Peyer's patch (tissue), 4 donors: Measurements from ENCODE around the gene AUTS2. TPM values are rescaled to one million over a fixed set of nuclear protein-coding genes. Genes with fewer than 3 reads are reported as not detected.

Experiments used
- DNase-seq, 3 donors: peaks; one replicate each; pipeline ENCODE4 v3.0.0-alpha.2; 2017 to 2019
- H3K27ac ChIP-seq, 4 donors: fragments of 200-600 bp; sonication (generic); one replicate each; pipeline ENCODE4 v1.5.1; 2016 to 2019
- H3K27me3 ChIP-seq, 2 donors: fragments of 200-600 bp; sonication (generic); one replicate each; pipeline ENCODE4 v1.5.1; 2019
- H3K36me3 ChIP-seq, 3 donors: fragments of 200-600 bp; sonication (generic); one replicate each; pipeline ENCODE4 v1.5.1; 2016 to 2019
- H3K4me1 ChIP-seq, 4 donors: fragments of 200-600 bp; sonication (generic); one replicate each; pipeline ENCODE4 v1.5.1; 2016 to 2019
- H3K4me3 ChIP-seq, 4 donors: fragments of 200-600 bp; sonication (generic); 1 replicate in 3 of 4; 2 replicates in 1 of 4; pipeline ENCODE4 v1.5.1; 2016 to 2019; ENCODE audit warnings: mild to moderate bottlenecking in 1 of 4
- H3K9me3 ChIP-seq, 4 donors: fragments of 200-600 bp; sonication (generic); one replicate each; pipeline ENCODE4 v1.5.1; 2016 to 2019; ENCODE audit warnings: mild to moderate bottlenecking in 1 of 4
- POLR2A ChIP-seq, 2 donors: fragments of 450-650 bp; IDR thresholded peaks; one replicate each; pipeline ENCODE4 v1.5.1; 2017; ENCODE audit warnings: antibody characterized with exemption in 2 of 2, mild to moderate bottlenecking in 2 of 2, moderate library complexity in 2 of 2
- total RNA-seq, 4 donors: library from RNA; depleted of rRNA; stranded (reverse); fragments of >200 nt; gene quantifications; one replicate each; pipeline ENCODE4 v1.1.0, GENCODE V29; 2016
- TF ChIP-seq, protein P1 (sequence below), 6 experiments: fragments of 450-650 bp in 4 of 6; fragments of 200-600 bp in 2 of 6; sonication (generic) in 1 of 6; IDR thresholded peaks; one replicate each; pipeline ENCODE4 v1.5.1; 2017 to 2019; ENCODE audit warnings: antibody characterized with exemption in 6 of 6, mild to moderate bottlenecking in 3 of 6, moderate library complexity in 1 of 6

The AUTS2 gene
- total RNA-seq, 4 donors from 2014 or later, result 55.9 to 90.0 (median 72.6) TPM

DNA sequence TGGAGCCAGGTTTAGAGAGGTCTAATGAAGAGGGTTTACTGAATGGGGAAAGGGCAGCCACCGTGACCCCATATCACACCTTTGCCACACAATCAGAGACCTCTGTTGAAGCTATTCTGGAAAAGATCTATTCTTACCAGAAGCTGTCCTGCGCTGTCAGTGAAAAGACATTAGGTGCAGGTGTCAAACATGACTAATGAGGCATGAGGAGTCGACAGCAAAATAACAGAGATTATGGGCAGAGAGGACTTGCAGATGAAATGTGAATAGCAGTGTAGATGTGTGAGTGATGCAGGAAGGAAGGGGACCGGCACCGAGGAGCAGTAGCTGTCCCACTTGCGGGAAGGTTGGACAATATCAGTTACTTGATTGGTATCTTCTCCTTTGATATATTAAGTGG, 906.0 kb downstream of the AUTS2 start:
- Histone ChIP-seq H3K4me1 (no peaks in the 10 kb centered on the region), H3K36me3 (no peaks in the 10 kb centered on the region), H3K4me3 (no peak overlapping the region), H3K9me3 (no peaks in the 10 kb centered on the region), H3K27ac (no peak overlapping the region), H3K27me3 (no peaks in the 10 kb centered on the region)
- DNase-seq, result no peak
- TF ChIP-seq, protein P1, sequence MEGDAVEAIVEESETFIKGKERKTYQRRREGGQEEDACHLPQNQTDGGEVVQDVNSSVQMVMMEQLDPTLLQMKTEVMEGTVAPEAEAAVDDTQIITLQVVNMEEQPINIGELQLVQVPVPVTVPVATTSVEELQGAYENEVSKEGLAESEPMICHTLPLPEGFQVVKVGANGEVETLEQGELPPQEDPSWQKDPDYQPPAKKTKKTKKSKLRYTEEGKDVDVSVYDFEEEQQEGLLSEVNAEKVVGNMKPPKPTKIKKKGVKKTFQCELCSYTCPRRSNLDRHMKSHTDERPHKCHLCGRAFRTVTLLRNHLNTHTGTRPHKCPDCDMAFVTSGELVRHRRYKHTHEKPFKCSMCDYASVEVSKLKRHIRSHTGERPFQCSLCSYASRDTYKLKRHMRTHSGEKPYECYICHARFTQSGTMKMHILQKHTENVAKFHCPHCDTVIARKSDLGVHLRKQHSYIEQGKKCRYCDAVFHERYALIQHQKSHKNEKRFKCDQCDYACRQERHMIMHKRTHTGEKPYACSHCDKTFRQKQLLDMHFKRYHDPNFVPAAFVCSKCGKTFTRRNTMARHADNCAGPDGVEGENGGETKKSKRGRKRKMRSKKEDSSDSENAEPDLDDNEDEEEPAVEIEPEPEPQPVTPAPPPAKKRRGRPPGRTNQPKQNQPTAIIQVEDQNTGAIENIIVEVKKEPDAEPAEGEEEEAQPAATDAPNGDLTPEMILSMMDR (IDR thresholded peaks at IDR 0.05), result no peak
- TF ChIP-seq POLR2A (IDR thresholded peaks at IDR 0.05), result no peak

DNA sequence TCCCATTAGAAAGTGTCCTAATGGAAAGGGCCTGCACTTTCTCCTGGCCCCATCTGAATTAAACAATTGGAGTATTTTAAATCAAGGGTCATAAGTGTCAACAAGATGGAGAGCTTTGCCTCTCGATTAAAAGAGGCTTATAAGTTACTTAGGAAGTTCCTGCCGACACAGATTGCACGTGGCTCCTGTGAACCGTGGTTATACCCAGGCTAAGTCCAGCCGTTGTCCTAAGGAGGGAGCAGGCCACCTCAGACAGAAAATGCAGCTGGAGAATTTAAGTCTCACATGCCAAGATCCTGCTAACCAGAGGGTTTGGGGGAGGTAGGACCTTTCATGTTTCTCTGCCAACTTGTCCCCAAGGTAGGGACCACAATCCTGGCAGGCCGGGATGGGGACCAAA, 907.2 kb downstream of the AUTS2 start:
- Histone ChIP-seq H3K27ac (no peak overlapping the region), H3K9me3 (no peaks in the 10 kb centered on the region), H3K36me3 (no peaks in the 10 kb centered on the region), H3K4me1 (no peaks in the 10 kb centered on the region), H3K27me3 (no peaks in the 10 kb centered on the region), H3K4me3 (no peak overlapping the region)
- DNase-seq, result no peak
- TF ChIP-seq, protein P1 (IDR thresholded peaks at IDR 0.05), result no peak
- no peak for TF ChIP-seq POLR2A (IDR thresholded peaks at IDR 0.05)

DNA sequence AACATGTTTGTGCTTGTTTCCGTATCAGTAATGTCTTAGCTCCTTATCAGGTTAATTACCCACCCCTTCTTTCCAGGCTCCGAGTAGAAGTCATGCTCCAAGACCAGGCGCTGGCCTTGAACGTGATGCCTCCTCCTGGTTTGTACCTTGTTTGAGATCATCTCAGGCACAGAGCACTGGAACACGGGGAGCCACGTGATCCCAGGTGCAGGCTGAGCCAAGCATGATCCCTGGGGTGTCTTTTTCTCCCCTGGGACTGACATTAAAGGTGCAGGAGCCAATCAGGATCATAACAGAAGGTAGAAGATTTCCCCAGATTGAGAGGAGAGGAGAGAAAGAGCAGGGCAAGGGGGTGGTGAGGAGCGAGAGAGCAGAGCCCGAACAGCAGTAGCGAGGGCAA, 907.6 kb downstream of the AUTS2 start:
- no peaks in the 10 kb centered on the region for H3K36me3 ChIP-seq
- no peak overlapping the region for H3K27ac ChIP-seq
- no peak for DNase-seq
- no peaks in the 10 kb centered on the region for H3K9me3 ChIP-seq
- no peak overlapping the region for H3K4me3 ChIP-seq
- no peaks in the 10 kb centered on the region for H3K4me1 ChIP-seq
- no peaks in the 10 kb centered on the region for H3K27me3 ChIP-seq
- TF ChIP-seq, protein P1 (IDR thresholded peaks at IDR 0.05), result no peak
- TF ChIP-seq POLR2A (IDR thresholded peaks at IDR 0.05), result no peak

DNA sequence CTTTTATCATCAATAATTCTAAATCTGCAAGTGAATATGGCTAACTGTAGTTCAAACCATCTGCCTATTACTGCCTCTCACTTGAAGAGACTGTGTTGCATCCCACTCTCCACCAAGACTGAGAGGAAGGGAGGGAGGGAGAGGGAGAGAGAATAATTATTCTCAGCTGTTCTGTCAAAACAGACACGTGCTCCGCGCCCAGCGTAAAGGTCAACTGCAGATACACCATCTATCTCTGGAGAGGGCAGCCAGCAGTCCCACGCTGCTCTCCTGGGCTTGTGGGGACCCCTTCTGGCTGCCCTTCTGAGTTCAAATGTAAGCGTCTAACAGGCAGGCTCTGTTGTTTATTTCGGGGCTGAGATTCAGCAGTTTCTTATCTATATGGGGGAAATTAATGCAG, 908.2 kb downstream of the AUTS2 start:
- Histone ChIP-seq H3K27me3 (no peaks in the 10 kb centered on the region), H3K9me3 (no peaks in the 10 kb centered on the region), H3K27ac (no peak overlapping the region), H3K4me3 (no peak overlapping the region), H3K36me3 (no peaks in the 10 kb centered on the region), H3K4me1 (no peaks in the 10 kb centered on the region)
- peak in 2 of 3 donors; percentile 73 to 78 for DNase-seq
- TF ChIP-seq POLR2A (IDR thresholded peaks at IDR 0.05), result no peak
- TF ChIP-seq, protein P1 (IDR thresholded peaks at IDR 0.05), result peak in 4 of 6 experiments; percentile 10 to 69 (median 56)

DNA sequence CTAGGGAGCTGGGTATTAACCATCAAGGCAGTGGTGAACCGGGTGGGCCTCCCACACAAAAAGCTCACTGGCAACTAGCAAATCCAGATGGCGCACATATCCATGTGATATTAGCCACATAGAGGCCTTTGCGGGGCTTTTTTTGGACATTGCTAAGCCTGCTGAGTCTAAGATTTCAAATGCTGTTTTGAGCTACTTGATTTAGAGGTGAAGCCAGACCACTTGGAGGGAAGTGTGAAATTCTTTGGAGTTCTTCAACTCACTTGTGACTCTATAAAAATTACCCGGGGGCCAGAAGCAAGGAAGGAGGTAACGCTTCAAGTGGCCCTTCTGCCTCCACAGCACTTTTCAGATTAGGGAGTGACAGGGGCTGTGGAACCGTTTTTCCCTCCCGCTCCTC, 913.9 kb downstream of the AUTS2 start:
- DNase-seq, result no peak
- Histone ChIP-seq H3K9me3 (no peaks in the 10 kb centered on the region), H3K4me3 (no peak overlapping the region), H3K36me3 (no peaks in the 10 kb centered on the region), H3K27ac (no peak overlapping the region), H3K27me3 (no peaks in the 10 kb centered on the region), H3K4me1 (no peaks in the 10 kb centered on the region)
- TF ChIP-seq, protein P1 (IDR thresholded peaks at IDR 0.05), result no peak
- no peak for TF ChIP-seq POLR2A (IDR thresholded peaks at IDR 0.05)

DNA sequence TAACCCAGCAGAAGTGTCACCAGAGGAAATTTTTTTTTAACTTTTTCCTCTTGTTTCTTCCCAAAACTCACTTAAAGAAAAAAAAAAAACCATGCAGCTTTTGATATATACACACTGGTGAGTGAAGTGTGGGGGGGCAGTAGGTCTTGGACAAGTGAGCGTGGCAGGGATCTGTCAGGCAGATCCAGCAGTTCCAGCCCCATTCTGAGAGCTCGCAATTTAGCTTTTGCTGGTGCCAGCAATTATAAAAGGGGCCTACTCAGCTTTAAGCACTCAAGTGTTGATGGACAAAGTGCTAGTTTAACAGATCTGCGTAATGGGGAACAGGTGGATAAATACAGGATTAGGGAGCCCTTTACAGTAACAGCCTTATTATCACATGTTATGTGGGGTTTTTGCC, 914.5 kb downstream of the AUTS2 start:
- Histone ChIP-seq H3K27ac (no peak overlapping the region), H3K27me3 (no peaks in the 10 kb centered on the region), H3K4me1 (no peaks in the 10 kb centered on the region), H3K36me3 (no peaks in the 10 kb centered on the region), H3K9me3 (no peaks in the 10 kb centered on the region), H3K4me3 (no peak overlapping the region)
- DNase-seq, result no peak
- TF ChIP-seq, protein P1 (IDR thresholded peaks at IDR 0.05), result no peak
- TF ChIP-seq POLR2A (IDR thresholded peaks at IDR 0.05), result no peak
